DND-41 (cell line): ENCODE data around the gene ABCB9.

Source experiments
- ATAC-seq: fragments of 200-7000 bp; cut with Tn5 transposase; 3 replicates; pipeline ENCODE4 v1.9.1; 2021; ENCODE audit warnings: low read depth; ENCODE audit not compliant: insufficient read depth
- DNase-seq: peaks from one replicate; pipeline ENCODE4 v3.0.0-alpha.2; 2020
- H2AFZ ChIP-seq: 2 replicates; pipeline ENCODE4 v1.6.0; 2012; ENCODE audit warnings: low read depth, low read length
- H3K27ac ChIP-seq: 2 replicates; pipeline ENCODE4 v1.5.1; 2012; ENCODE audit warnings: low read length, inconsistent platforms
- H3K27me3 ChIP-seq: fragments of 200-600 bp; sonication (generic); 2 replicates; pipeline ENCODE4 v1.6.0; 2012; ENCODE audit warnings: low read length, mild to moderate bottlenecking, inconsistent platforms; ENCODE audit not compliant: insufficient read depth, poor library complexity
- H3K36me3 ChIP-seq: 2 replicates; pipeline ENCODE4 v1.5.1; 2012; ENCODE audit warnings: low read length, inconsistent platforms; ENCODE audit not compliant: insufficient read depth
- H3K4me1 ChIP-seq: 2 replicates; pipeline ENCODE4 v1.5.1; 2012; ENCODE audit warnings: mild to moderate bottlenecking, low read length; ENCODE audit not compliant: insufficient read depth
- H3K4me2 ChIP-seq: 2 replicates; pipeline ENCODE4 v1.6.0; 2012; ENCODE audit warnings: mild to moderate bottlenecking, moderate library complexity, low read length, inconsistent platforms; ENCODE audit not compliant: insufficient read depth
- H3K4me3 ChIP-seq, 2 experiments: fragments of 200-600 bp in 1 of 2; shearing (Covaris generic) in 1 of 2; 2 replicates each; pipeline ENCODE4 v1.5.1; 2012 to 2016; ENCODE audit warnings: inconsistent platforms in 2 of 2, low read length in 2 of 2, mild to moderate bottlenecking in 2 of 2, low read depth in 1 of 2, moderate library complexity in 1 of 2
- H3K79me2 ChIP-seq: 2 replicates; pipeline ENCODE4 v1.6.0; 2012; ENCODE audit warnings: low read length, inconsistent platforms; ENCODE audit not compliant: insufficient read depth
- H3K9ac ChIP-seq: 2 replicates; pipeline ENCODE4 v1.6.0; 2012; ENCODE audit warnings: low read depth, mild to moderate bottlenecking, inconsistent platforms, low read length, moderate library complexity
- H3K9me3 ChIP-seq: 2 replicates; pipeline ENCODE4 v1.5.1; 2012; ENCODE audit warnings: low read length, moderate library complexity, mild to moderate bottlenecking, inconsistent platforms; ENCODE audit not compliant: insufficient read depth, severe bottlenecking
- H4K20me1 ChIP-seq: 2 replicates; pipeline ENCODE4 v1.6.0; 2012; ENCODE audit warnings: low read length; ENCODE audit not compliant: insufficient read depth
- CTCF ChIP-seq: IDR thresholded peaks from 2 replicates; pipeline ENCODE4 v1.5.1; 2012; ENCODE audit warnings: borderline replicate concordance, low read length, moderate library complexity, mild to moderate bottlenecking; ENCODE audit not compliant: poor library complexity, severe bottlenecking; ENCODE audit errors: extremely low read depth
- EZH2 ChIP-seq: IDR thresholded peaks from 3 replicates; pipeline ENCODE4 v1.6.1; 2012; ENCODE audit warnings: borderline replicate concordance, low read depth, mild to moderate bottlenecking, moderate library complexity, low read length, inconsistent platforms; ENCODE audit not compliant: severe bottlenecking

ABCB9 gene

GRCh38 chr12:122956035-122956434 is 10.2 kb downstream of the ABCB9 start:
- H3K27ac ChIP-seq: no peak overlapping the region
- H3K9ac ChIP-seq: no peak overlapping the region
- H4K20me1 ChIP-seq: no peaks in the 10 kb centered on the region
- no peaks in the 10 kb centered on the region for H3K79me2 ChIP-seq
- 0 out of 2 replicates have a peak, but pooled peaks cover 4% of the 10 kb centered on the region for H3K36me3 ChIP-seq
- no peaks in the 10 kb centered on the region for H3K27me3 ChIP-seq
- DNase-seq (no peak), ATAC-seq (no peak)
- H3K4me3 ChIP-seq: no peak overlapping the region
- H2AFZ ChIP-seq: no peak overlapping the region
- TF ChIP-seq CTCF (no peak), EZH2 (no peak)
- H3K4me2 ChIP-seq: no peak overlapping the region
- H3K4me1 ChIP-seq: no peaks in the 10 kb centered on the region
- H3K9me3 ChIP-seq: no peaks in the 10 kb centered on the region

DNA sequence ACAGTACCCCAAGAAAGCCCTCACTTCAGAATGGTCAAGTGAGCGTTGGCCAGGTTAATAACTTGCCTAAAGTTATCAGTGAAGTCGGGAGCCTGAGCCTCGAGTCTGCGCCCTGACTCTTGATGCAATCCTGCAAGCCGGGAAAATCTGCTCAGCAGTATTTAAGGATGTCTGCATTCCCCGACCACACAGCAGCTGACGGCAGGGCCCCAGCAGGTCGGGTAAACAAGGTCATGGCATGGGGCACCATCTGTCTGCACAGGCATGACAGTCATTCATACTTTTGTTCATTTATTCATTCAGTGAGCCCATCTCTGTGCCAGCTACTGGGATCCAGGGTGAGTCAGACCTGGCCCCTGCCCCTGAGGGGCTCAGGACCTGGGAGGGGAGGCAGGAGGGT is 11.1 kb downstream of the ABCB9 start:
- Histone ChIP-seq H3K9me3 (no peaks in the 10 kb centered on the region), H2AFZ (no peak overlapping the region), H3K4me1 (no peaks in the 10 kb centered on the region), H3K27me3 (no peaks in the 10 kb centered on the region), H3K79me2 (no peaks in the 10 kb centered on the region), H3K4me2 (no peak overlapping the region), H3K27ac (no peak overlapping the region), H3K9ac (no peak overlapping the region), H3K36me3 (0 out of 2 replicates have a peak, but pooled peaks cover 3% of the 10 kb centered on the region), H3K4me3 (no peak overlapping the region), H4K20me1 (no peaks in the 10 kb centered on the region)
- TF ChIP-seq EZH2 (no peak), CTCF (no peak)
- no peak for ATAC-seq
- no peak for DNase-seq

GRCh38 chr12:122951979-122952892 is 14.0 kb downstream of the ABCB9 start:
- Histone ChIP-seq H3K4me3 (no peak overlapping the region), H3K27ac (no peak overlapping the region), H3K9me3 (no peaks in the 10 kb centered on the region), H3K27me3 (no peaks in the 10 kb centered on the region), H3K79me2 (no peaks in the 10 kb centered on the region), H3K4me1 (no peaks in the 10 kb centered on the region), H3K4me2 (no peak overlapping the region), H4K20me1 (no peaks in the 10 kb centered on the region), H3K36me3 (no peaks in the 10 kb centered on the region), H3K9ac (no peak overlapping the region), H2AFZ (no peak overlapping the region)
- DNase-seq (peak; percentile 69), ATAC-seq (peak; percentile 98)
- peak; percentile 91 for TF ChIP-seq CTCF
- no peak for TF ChIP-seq EZH2
